K562 (cell line): Measurements from ENCODE around the gene ERO1B. TPM values are rescaled to one million over a fixed set of nuclear protein-coding genes. Genes with fewer than 3 reads are reported as not detected.

ENCODE experiments used
- ARHGAP35 ChIP-seq: fragments of 450-650 bp; IDR thresholded peaks from 2 replicates; pipeline ENCODE4 v1.6.1; 2018; ENCODE audit not compliant: partially characterized antibody
- GTF2A2 ChIP-seq: IDR thresholded peaks from 2 replicates; pipeline ENCODE4 v1.6.1; 2016; ENCODE audit warnings: mild to moderate bottlenecking, missing genetic modification characterization, missing compliant biosample characterization
- HEY1 ChIP-seq: fragments of 250-450 bp; sonication (Bioruptor Pico); IDR thresholded peaks from 2 replicates; pipeline ENCODE4 v1.5.0; 2020; ENCODE audit warnings: mild to moderate bottlenecking, moderate library complexity, borderline replicate concordance
- JUND ChIP-seq, 2 experiments: IDR thresholded peaks; 2 replicates in 1 of 2; 3 replicates in 1 of 2; pipeline ENCODE4 v1.6.1; 2011; ENCODE audit warnings: borderline replicate concordance in 2 of 2, low read depth in 2 of 2, low read length in 2 of 2, improper control_type of control experiment in 1 of 2, missing biosample characterization in 1 of 2, missing genetic modification characterization in 1 of 2, missing genetic modification reagents in 1 of 2
- KLF10 ChIP-seq: fragments of 250-450 bp; sonication (Bioruptor Pico); IDR thresholded peaks from 2 replicates; pipeline ENCODE4 v1.6.1; 2021; ENCODE audit warnings: matching md5 sums
- KLF13 ChIP-seq: fragments of 450-650 bp; IDR thresholded peaks from 2 replicates; pipeline ENCODE4 v1.6.1; 2016; ENCODE audit warnings: missing genetic modification characterization, low read depth, mild to moderate bottlenecking, missing compliant biosample characterization, moderate library complexity, borderline replicate concordance
- OTX1 ChIP-seq: fragments of 450-650 bp; formaldehyde crosslinking; IDR thresholded peaks from 2 replicates; pipeline ENCODE4 v1.4.0; 2022; ENCODE audit warnings: mild to moderate bottlenecking
- PHF21A ChIP-seq: fragments of 450-650 bp; IDR thresholded peaks from 2 replicates; pipeline ENCODE4 v1.6.1; 2017; ENCODE audit warnings: low read depth, borderline replicate concordance
- RNF219 ChIP-seq: fragments of 250-450 bp; sonication (Bioruptor Pico); IDR thresholded peaks from 2 replicates; pipeline ENCODE4 v1.5.0; 2022; ENCODE audit warnings: mild to moderate bottlenecking
- SMARCA4 ChIP-seq: fragments of 450-650 bp; IDR thresholded peaks from 2 replicates; pipeline ENCODE4 v1.6.1; 2016
- TCFL5 ChIP-seq: fragments of 250-450 bp; sonication (Bioruptor Pico); conservative IDR thresholded peaks from 2 replicates; pipeline ENCODE4 v1.6.1; 2021; ENCODE audit warnings: mild to moderate bottlenecking, moderate library complexity, matching md5 sums
- ZFP30 ChIP-seq: fragments of 250-450 bp; sonication (Bioruptor Pico); IDR thresholded peaks from 2 replicates; pipeline ENCODE4 v1.8.0; 2022; ENCODE audit warnings: moderate library complexity, mild to moderate bottlenecking, inconsistent platforms, borderline replicate concordance
- ZNF217 ChIP-seq: sonication (generic); formaldehyde crosslinking; IDR thresholded peaks from 2 replicates; pipeline ENCODE4 v1.8.0; 2022; ENCODE audit warnings: mild to moderate bottlenecking, missing genetic modification reagents
- ZNF79 ChIP-seq: fragments of 250-450 bp; sonication (Bioruptor Pico); IDR thresholded peaks from 2 replicates; pipeline ENCODE4 v1.4.0; 2020; ENCODE audit warnings: low read depth, mild to moderate bottlenecking, moderate library complexity
- polyA plus RNA-seq, 8 experiments: library from polyadenylated mRNA; depleted of rRNA in 4 of 8; stranded (reverse) in 5 of 8; unstranded in 3 of 8; fragments of >200 nt; fragmentation: Nextera tagmentation in 2 of 8; fragmentation: Illumina TruSeq in 1 of 8; extraction: Ambion mirVana in 2 of 8; extraction: Trizol in 1 of 8; gene quantifications; 2 replicates each; pipeline versions ENCODE4 v1.2.1 to v1.2.3, GENCODE V29; 2011 to 2014; ENCODE audit warnings: inconsistent platforms in 1 of 8, missing spikeins in 1 of 8
- total RNA-seq, 7 experiments: library from RNA; depleted of rRNA in 6 of 7; stranded (reverse); fragments of >200 nt in 6 of 7; fragmentation: Illumina TruSeq in 2 of 7; extraction: Trizol in 2 of 7; gene quantifications; 2 replicates each; pipeline versions ENCODE4 v1.2.1 to v1.2.3, GENCODE V29; 2011 to 2021; ENCODE audit warnings: low replicate concordance in 1 of 7
- TF ChIP-seq, protein P1 (sequence below): fragments of 450-650 bp; IDR thresholded peaks from 2 replicates; pipeline ENCODE4 v1.6.1; 2016
- TF ChIP-seq, protein P2 (sequence below): sonication (generic); formaldehyde crosslinking; IDR thresholded peaks from 2 replicates; pipeline ENCODE4 v1.8.1; 2023; ENCODE audit warnings: mild to moderate bottlenecking, missing genetic modification reagents
- TF ChIP-seq, protein P3 (sequence below): sonication (generic); formaldehyde crosslinking; IDR thresholded peaks from 2 replicates; pipeline ENCODE4 v1.8.1; 2023; ENCODE audit warnings: mild to moderate bottlenecking, missing genetic modification reagents
- TF ChIP-seq, protein P4 (sequence below): fragments of 250-450 bp; sonication (Bioruptor Pico); IDR thresholded peaks from 2 replicates; pipeline ENCODE4 v1.8.0; 2022; ENCODE audit warnings: inconsistent platforms

The ERO1B gene
- total and polyA plus RNA-seq, 9 of the 15 experiments (the other 6 are each of a cell fraction or from before 2014, with no cell fraction given) = 0.59 to 6.4 (median 4.2) TPM

GRCh38 chr1:236281654-236282424 is at the start of gene ERO1B (continued):
- TF ChIP-seq ZFP30 (CRISPR knock-in tag) (no peak), GTF2A2 (tag) (no peak), PHF21A (0 out of 2 replicates have a peak, but pooled peaks have one; percentile 44), KLF13 (tag) (peak; percentile 79; the same call in 1 of the 2 replicates), HEY1 (CRISPR knock-in tag) (no peak), SMARCA4 (no peak), KLF10 (CRISPR knock-in tag) (no peak), OTX1 (CRISPR knock-in tag) (peak; percentile 49; the same call in 1 of the 2 replicates), TCFL5 (CRISPR knock-in tag) (no peak), JUND (IDR thresholded peaks at IDR 0.05; ENCODE audit: borderline replicate concordance, low read depth, low read length) (peak; percentile 50; the same call in 1 of the 2 replicates), JUND (tag; IDR thresholded peaks at IDR 0.05; ENCODE audit: borderline replicate concordance, low read depth, low read length) (no peak; the same call in 2 of the 3 replicates), ZNF79 (CRISPR knock-in tag) (no peak), ZNF217 (CRISPR knock-in tag) (no peak), RNF219 (CRISPR knock-in tag) (no peak), ARHGAP35 (no peak)
- TF ChIP-seq, protein P1, sequence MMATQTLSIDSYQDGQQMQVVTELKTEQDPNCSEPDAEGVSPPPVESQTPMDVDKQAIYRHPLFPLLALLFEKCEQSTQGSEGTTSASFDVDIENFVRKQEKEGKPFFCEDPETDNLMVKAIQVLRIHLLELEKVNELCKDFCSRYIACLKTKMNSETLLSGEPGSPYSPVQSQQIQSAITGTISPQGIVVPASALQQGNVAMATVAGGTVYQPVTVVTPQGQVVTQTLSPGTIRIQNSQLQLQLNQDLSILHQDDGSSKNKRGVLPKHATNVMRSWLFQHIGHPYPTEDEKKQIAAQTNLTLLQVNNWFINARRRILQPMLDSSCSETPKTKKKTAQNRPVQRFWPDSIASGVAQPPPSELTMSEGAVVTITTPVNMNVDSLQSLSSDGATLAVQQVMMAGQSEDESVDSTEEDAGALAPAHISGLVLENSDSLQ = 0 out of 2 replicates have a peak, but pooled peaks have one; percentile 1
- TF ChIP-seq, protein P2, sequence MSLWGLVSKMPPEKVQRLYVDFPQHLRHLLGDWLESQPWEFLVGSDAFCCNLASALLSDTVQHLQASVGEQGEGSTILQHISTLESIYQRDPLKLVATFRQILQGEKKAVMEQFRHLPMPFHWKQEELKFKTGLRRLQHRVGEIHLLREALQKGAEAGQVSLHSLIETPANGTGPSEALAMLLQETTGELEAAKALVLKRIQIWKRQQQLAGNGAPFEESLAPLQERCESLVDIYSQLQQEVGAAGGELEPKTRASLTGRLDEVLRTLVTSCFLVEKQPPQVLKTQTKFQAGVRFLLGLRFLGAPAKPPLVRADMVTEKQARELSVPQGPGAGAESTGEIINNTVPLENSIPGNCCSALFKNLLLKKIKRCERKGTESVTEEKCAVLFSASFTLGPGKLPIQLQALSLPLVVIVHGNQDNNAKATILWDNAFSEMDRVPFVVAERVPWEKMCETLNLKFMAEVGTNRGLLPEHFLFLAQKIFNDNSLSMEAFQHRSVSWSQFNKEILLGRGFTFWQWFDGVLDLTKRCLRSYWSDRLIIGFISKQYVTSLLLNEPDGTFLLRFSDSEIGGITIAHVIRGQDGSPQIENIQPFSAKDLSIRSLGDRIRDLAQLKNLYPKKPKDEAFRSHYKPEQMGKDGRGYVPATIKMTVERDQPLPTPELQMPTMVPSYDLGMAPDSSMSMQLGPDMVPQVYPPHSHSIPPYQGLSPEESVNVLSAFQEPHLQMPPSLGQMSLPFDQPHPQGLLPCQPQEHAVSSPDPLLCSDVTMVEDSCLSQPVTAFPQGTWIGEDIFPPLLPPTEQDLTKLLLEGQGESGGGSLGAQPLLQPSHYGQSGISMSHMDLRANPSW (CRISPR knock-in tag) = 0 out of 2 replicates have a peak, but pooled peaks have one; percentile 64
- TF ChIP-seq, protein P3, sequence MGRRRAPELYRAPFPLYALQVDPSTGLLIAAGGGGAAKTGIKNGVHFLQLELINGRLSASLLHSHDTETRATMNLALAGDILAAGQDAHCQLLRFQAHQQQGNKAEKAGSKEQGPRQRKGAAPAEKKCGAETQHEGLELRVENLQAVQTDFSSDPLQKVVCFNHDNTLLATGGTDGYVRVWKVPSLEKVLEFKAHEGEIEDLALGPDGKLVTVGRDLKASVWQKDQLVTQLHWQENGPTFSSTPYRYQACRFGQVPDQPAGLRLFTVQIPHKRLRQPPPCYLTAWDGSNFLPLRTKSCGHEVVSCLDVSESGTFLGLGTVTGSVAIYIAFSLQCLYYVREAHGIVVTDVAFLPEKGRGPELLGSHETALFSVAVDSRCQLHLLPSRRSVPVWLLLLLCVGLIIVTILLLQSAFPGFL (CRISPR knock-in tag) = no peak
- TF ChIP-seq, protein P4, sequence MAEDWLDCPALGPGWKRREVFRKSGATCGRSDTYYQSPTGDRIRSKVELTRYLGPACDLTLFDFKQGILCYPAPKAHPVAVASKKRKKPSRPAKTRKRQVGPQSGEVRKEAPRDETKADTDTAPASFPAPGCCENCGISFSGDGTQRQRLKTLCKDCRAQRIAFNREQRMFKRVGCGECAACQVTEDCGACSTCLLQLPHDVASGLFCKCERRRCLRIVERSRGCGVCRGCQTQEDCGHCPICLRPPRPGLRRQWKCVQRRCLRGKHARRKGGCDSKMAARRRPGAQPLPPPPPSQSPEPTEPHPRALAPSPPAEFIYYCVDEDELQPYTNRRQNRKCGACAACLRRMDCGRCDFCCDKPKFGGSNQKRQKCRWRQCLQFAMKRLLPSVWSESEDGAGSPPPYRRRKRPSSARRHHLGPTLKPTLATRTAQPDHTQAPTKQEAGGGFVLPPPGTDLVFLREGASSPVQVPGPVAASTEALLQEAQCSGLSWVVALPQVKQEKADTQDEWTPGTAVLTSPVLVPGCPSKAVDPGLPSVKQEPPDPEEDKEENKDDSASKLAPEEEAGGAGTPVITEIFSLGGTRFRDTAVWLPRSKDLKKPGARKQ (CRISPR knock-in tag) = no peak
